Left ventricle myocardium inferior (tissue), 1 donor: ENCODE data around the gene BOD1L1. TPM values are rescaled to one million over a fixed set of nuclear protein-coding genes. Genes with fewer than 3 reads are reported as not detected.

Experiments
- DNase-seq: peaks from one replicate; pipeline ENCODE4 v3.0.0-alpha.2; 2020
- H3K27ac ChIP-seq: fragments of 200-600 bp; replicated peaks from 2 replicates; pipeline ENCODE4 v1.8.0; 2021
- H3K27me3 ChIP-seq: fragments of 200-600 bp; 2 replicates; pipeline ENCODE4 v1.8.0; 2021; ENCODE audit warnings: low read depth
- H3K36me3 ChIP-seq: fragments of 200-600 bp; 2 replicates; pipeline ENCODE4 v1.8.0; 2021
- H3K4me1 ChIP-seq: fragments of 200-600 bp; 2 replicates; pipeline ENCODE4 v1.8.0; 2021
- H3K4me3 ChIP-seq: fragments of 200-600 bp; 2 replicates; pipeline ENCODE4 v1.8.0; 2021; ENCODE audit warnings: mild to moderate bottlenecking, moderate library complexity
- H3K9me3 ChIP-seq: fragments of 200-600 bp; replicated peaks from 2 replicates; pipeline ENCODE4 v1.8.0; 2021
- CTCF ChIP-seq: fragments of 200-600 bp; IDR thresholded peaks from 2 replicates; pipeline ENCODE4 v1.8.0; 2021; ENCODE audit warnings: antibody characterized with exemption, mild to moderate bottlenecking, borderline replicate concordance
- intact Hi-C: fragments of 100-400 bp; cut with micrococcal nuclease; formaldehyde crosslinking; loops from one replicate; pipeline ENCODE4 v1.11.0; 2022
- total RNA-seq: library from RNA; stranded (reverse); fragmentation: NEBNext Ultra II Directional; extraction: Animal tissue kit (Norgen Biotek cat#: 25700); gene quantifications from one replicate; pipeline ENCODE4 v1.2.1, GENCODE V29; 2021
- donor health status: DM: no; HTN: yes; CAD: no; lungs with severe emphysema.

Gene BOD1L1
- total RNA-seq, 1 donor from 2014 or later: 17.9 TPM

- no peaks in the 10 kb centered on the region for H3K27me3 ChIP-seq
- peaks cover 11% of the 10 kb centered on the region for H3K4me1 ChIP-seq
- H3K4me3 ChIP-seq: no peak overlapping the region
- peaks cover 4% of the 10 kb centered on the region for H3K9me3 ChIP-seq
- no peak overlapping the region for H3K27ac ChIP-seq
- no peak for TF ChIP-seq CTCF
- intact Hi-C loops: no loop called here
- DNase-seq: no peak
- no peaks in the 10 kb centered on the region for H3K36me3 ChIP-seq
Measured at GRCh38 chr4:13659341-13660070, 32.0 kb upstream of the BOD1L1 start.

DNA sequence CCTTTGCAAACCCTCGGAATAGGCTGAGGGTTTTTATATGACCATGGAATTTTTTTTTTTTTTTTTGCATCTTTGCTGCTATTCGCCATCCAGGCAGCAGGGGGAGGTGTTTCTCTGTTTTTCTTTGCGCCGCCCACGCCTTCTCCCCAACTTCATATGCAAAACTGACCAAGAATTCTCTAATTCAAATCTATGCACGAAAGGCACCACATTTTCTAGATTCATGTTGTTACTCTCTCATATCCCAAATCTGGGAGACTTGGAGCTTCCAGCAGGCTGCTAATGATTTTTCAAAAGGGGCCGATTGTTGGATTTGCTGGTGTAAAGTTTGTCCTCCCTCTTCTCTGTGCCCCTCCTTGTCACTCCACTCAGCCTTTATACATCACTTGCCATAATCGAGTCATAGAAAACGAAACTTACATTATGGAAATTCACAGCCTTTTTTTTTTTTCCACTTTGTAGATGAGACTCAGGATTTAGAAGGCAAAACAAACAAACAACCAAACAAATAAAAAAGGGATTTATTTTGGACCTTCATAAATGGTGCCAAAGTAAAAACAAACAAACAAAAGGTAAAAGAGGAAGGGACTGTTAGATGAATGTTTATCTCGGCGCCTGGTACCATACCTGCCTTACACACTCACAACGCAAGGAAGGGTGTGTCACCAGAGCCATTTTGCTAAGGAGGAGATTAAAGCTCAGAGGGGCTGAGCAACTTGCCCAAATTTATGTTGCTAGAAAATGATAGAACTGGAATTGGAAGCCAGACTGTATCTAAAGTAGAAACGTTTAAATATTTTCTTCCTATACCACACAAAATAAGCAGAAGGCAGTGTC, 29.3 kb upstream of the BOD1L1 start:
- Histone ChIP-seq H3K27me3 (no peaks in the 10 kb centered on the region), H3K4me3 (peak overlapping the region; percentile 39), H3K27ac (no peak overlapping the region), H3K4me1 (peaks cover 19% of the 10 kb centered on the region), H3K9me3 (peaks cover 3% of the 10 kb centered on the region), H3K36me3 (no peaks in the 10 kb centered on the region)
- DNase-seq: peak; percentile 40
- intact Hi-C loops: no loop called here
- peak; percentile 83 for TF ChIP-seq CTCF

- intact Hi-C loops: no loop called here
- H3K27ac ChIP-seq: peak overlapping the region; percentile 40
- peak; percentile 87 for TF ChIP-seq CTCF
- H3K36me3 ChIP-seq: no peaks in the 10 kb centered on the region
- peak; percentile 81 for DNase-seq
- peaks cover 19% of the 10 kb centered on the region for H3K4me1 ChIP-seq
- no peaks in the 10 kb centered on the region for H3K9me3 ChIP-seq
- no peaks in the 10 kb centered on the region for H3K27me3 ChIP-seq
- H3K4me3 ChIP-seq: peak overlapping the region; percentile 73
Measured at GRCh38 chr4:13654162-13654797, 26.8 kb upstream of the BOD1L1 start.

DNA sequence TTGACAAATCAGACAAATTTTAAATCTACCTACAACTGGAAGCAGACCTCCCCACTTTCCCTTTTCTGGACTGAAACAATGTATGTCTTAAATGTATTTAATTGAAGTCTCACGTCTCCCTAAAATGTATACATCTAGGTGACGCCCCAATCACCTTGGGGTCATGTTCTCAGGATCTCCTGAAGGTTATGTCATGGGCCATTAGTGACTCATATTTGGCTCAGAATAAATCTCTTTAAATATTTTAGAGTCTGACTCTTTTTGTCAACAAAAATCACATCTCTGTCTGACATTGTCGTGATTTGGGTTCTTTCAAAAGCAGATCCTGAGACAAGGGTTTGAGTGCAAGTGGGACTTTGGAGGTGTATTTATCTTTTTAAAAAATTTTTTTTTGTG, 26.2 kb upstream of the BOD1L1 start:
- DNase-seq: no peak
- Histone ChIP-seq H3K4me3 (peak overlapping the region; percentile 73), H3K9me3 (no peaks in the 10 kb centered on the region), H3K27ac (no peak overlapping the region), H3K36me3 (no peaks in the 10 kb centered on the region), H3K4me1 (peaks cover 19% of the 10 kb centered on the region), H3K27me3 (no peaks in the 10 kb centered on the region)
- intact Hi-C loops: no loop called here
- no peak for TF ChIP-seq CTCF

GRCh38 chr4:13647031-13647430, 19.5 kb upstream of the BOD1L1 start:
- intact Hi-C loops: no loop called here
- H3K36me3 ChIP-seq: no peaks in the 10 kb centered on the region
- DNase-seq: no peak
- H3K27ac ChIP-seq: no peak overlapping the region
- H3K4me3 ChIP-seq: no peak overlapping the region
- H3K4me1 ChIP-seq: peaks cover 7% of the 10 kb centered on the region
- no peaks in the 10 kb centered on the region for H3K27me3 ChIP-seq
- TF ChIP-seq CTCF: no peak
- H3K9me3 ChIP-seq: no peaks in the 10 kb centered on the region
